Heart left ventricle (tissue), 16 donors: ENCODE results near the gene DTX3L. TPM values are rescaled to one million over a fixed set of nuclear protein-coding genes. Genes with fewer than 3 reads are reported as not detected.

Experiments
- ATAC-seq, 4 donors: fragments of 200-7000 bp; cut with Tn5 transposase; one replicate each; pipeline ENCODE4 v1.9.1; 2020 to 2022; ENCODE audit warnings: moderate library complexity in 4 of 4, mild to moderate bottlenecking in 3 of 4, moderate number of reproducible peaks in 1 of 4
- DNase-seq, 5 donors: peaks; one replicate each; pipeline ENCODE4 v3.0.0-alpha.2; 2020
- H3K27ac ChIP-seq, 12 donors: fragments of 200-600 bp; sonication (generic) in 4 of 12; one replicate each; pipeline versions ENCODE4 v1.5.0 to v1.8.0; 2016 to 2022; ENCODE audit warnings: mild to moderate bottlenecking in 2 of 12
- H3K27me3 ChIP-seq, 9 donors: fragments of 200-600 bp; sonication (generic) in 2 of 9; one replicate each; pipeline versions ENCODE4 v1.5.1 to v1.8.0; 2016 to 2022; ENCODE audit warnings: mild to moderate bottlenecking in 3 of 9
- H3K36me3 ChIP-seq, 9 donors: fragments of 200-600 bp; sonication (generic) in 2 of 9; one replicate each; pipeline versions ENCODE4 v1.5.0 to v1.8.0; 2018 to 2022; ENCODE audit warnings: mild to moderate bottlenecking in 2 of 9
- H3K4me1 ChIP-seq, 12 donors: fragments of 200-600 bp; sonication (generic) in 4 of 12; one replicate each; pipeline versions ENCODE4 v1.5.0 to v1.8.0; 2016 to 2022; ENCODE audit warnings: mild to moderate bottlenecking in 3 of 12
- H3K4me3 ChIP-seq, 12 donors: fragments of 200-600 bp; sonication (generic) in 4 of 12; one replicate each; pipeline versions ENCODE4 v1.5.0 to v1.8.0; 2017 to 2022; ENCODE audit warnings: mild to moderate bottlenecking in 9 of 12, moderate library complexity in 4 of 12
- H3K9me3 ChIP-seq, 12 donors: fragments of 200-600 bp; sonication (generic) in 4 of 12; one replicate each; pipeline versions ENCODE4 v1.5.0 to v1.8.0; 2016 to 2022; ENCODE audit warnings: mild to moderate bottlenecking in 1 of 12
- CTCF ChIP-seq, 12 donors: fragments of 200-600 bp; sonication (generic) in 4 of 12; IDR thresholded peaks; one replicate each; pipeline versions ENCODE4 v1.5.0 to v1.8.0; 2018 to 2022; ENCODE audit warnings: antibody characterized with exemption in 12 of 12, mild to moderate bottlenecking in 5 of 12
- POLR2A ChIP-seq, 2 donors: fragments of 450-650 bp; IDR thresholded peaks; one replicate each; pipeline ENCODE4 v1.6.1; 2017; ENCODE audit warnings: antibody characterized with exemption in 2 of 2, mild to moderate bottlenecking in 2 of 2, moderate library complexity in 2 of 2
- WGBS, 4 donors: extraction: QIAGEN DNeasy Blood & Tissue Kit in 2 of 4; methylation state at CpG; one replicate each; pipeline versions ENCODE4 v1.1.5 to v1.1.7; 2013 to 2018; 5-methylcytosine and 5-hydroxymethylcytosine counted together
- intact Hi-C, 10 donors: fragments of 100-400 bp; cut with DNase I; formaldehyde crosslinking; loops; one replicate each; pipeline versions ENCODE4 v1.11.1 to v1.14.2; 2022
- long read RNA-seq, 3 donors: library from polyadenylated mRNA; unstranded; transcript quantifications; one replicate each; pipeline ENCODE4 v2.0.0, GENCODE V29; 2020 to 2021
- polyA plus RNA-seq, 2 donors: library from polyadenylated mRNA; stranded (reverse); fragments of 200-250 nt; gene quantifications; one replicate each; pipeline ENCODE4 v1.2.3, GENCODE V29; 2013
- total RNA-seq, 9 donors: library from RNA; depleted of rRNA in 2 of 9; stranded (reverse); fragments of >200 nt in 2 of 9; fragmentation: NEBNext Ultra II Directional in 3 of 9; extraction: Animal tissue kit (Norgen Biotek cat#: 25700) in 3 of 9; gene quantifications; one replicate each; pipeline versions ENCODE4 v1.1.0 to v1.2.4, GENCODE V29; 2016 to 2023
- donor health status: ischemic (EF 13 %, LVEDD 7.1; RV severe dilation, severe dysfunction).
- donor health status: healthy with polysubstance abuse.
- donor health status: DM: no; HTN: yes; CAD: no.
- donor health status: DM: no; HTN: no; CAD: no.
- donor health status: ischemic (EF 25% LVEDD 6.9; RV normal size, moderate dysfunction).
- donor health status: ischemic (EF 25% LVEDD 5.7; RV mildly dilated, moderate dysfunction).
- donor health status: healthy.
- donor health status: DM: yes; HTN: yes; CAD: no.
- donor health status: ischemic (EF 35%, LVEDD 5.7; RV mildly dilated, moderate dysfunction).
- donor health status: nonischemic (EF 11% LVEDD 7.7; RV severe dilation, severe dysfunction).
- donor health status: DM: yes; HTN: yes; CAD: no.
- donor health status: PGD.
- donor health status: ischemic (EF 29% LVEDD 5.4; RV normal size, mild dysfunction).
- donor health status: nonischemic (EF 23%, LVEDD 6.1; RV moderate dilation, normal function).

The DTX3L gene
- total RNA-seq, result 10 to 100 TPM; 10.2 to 78.2 (median 13.4) TPM
- polyA plus RNA-seq, result 1 to 10 TPM; 4.8 to 5.7 TPM
- long read RNA-seq, donor 1, full-length matches to known transcripts, result 5 of 9 reads
- long read RNA-seq, donor 1, partial matches to known transcripts, result 0 of 9 reads
- long read RNA-seq, donor 1, other reads (novel, unspliced or antisense), result 4 of 9 reads
- long read RNA-seq, donor 2, full-length matches to known transcripts, result 7 of 12 reads
- long read RNA-seq, donor 2, partial matches to known transcripts, result 2 of 12 reads
- long read RNA-seq, donor 2, other reads (novel, unspliced or antisense), result 3 of 12 reads
- long read RNA-seq, donor 3, full-length matches to known transcripts, result 2 of 7 reads
- long read RNA-seq, donor 3, partial matches to known transcripts, result 0 of 7 reads
- long read RNA-seq, donor 3, other reads (novel, unspliced or antisense), result 5 of 7 reads

- H3K27me3 ChIP-seq, result no peaks in the 10 kb centered on the region
- H3K27ac ChIP-seq, result peak within 1 kb of the TSS; percentile 86 to 99 (median 94)
- peak; percentile 94 to 99 (median 99) for ATAC-seq
- 0 to 1% (median 0%) methylated on average over 41 to 56 of the region's 56 CpGs for WGBS, 4 donors
- intact Hi-C loops, result loop anchor here in 5 of 10 donors (1.0 to 5.0 kb wide), 3 partner anchors 113 to 118 kb away; partner anchors contain the start of gene PARP14 (in 1 of the 5)
- TF ChIP-seq POLR2A (IDR thresholded peaks at IDR 0.05), result peak in 1 of 2 donors; percentile 49
- no peak for TF ChIP-seq CTCF (IDR thresholded peaks at IDR 0.05)
- peak; percentile 89 to 92 (median 90) for DNase-seq
- no peaks in the 10 kb centered on the region for H3K9me3 ChIP-seq
- H3K4me1 ChIP-seq, result peaks cover 0 to 76% (median 22%) of the 10 kb centered on the region in 12 donors
- peak within 1 kb of the TSS; percentile 66 to 98 (median 76) for H3K4me3 ChIP-seq
- H3K36me3 ChIP-seq, result peaks cover 0 to 45% (median 38%) of the 10 kb centered on the region in 9 donors
Measured at GRCh38 chr3:122564155-122564912, at the start of gene DTX3L, which contains the start of gene PARP9. DTX3L (plus strand) TSS chr3:122564338; CDS start chr3:122564427, 89 bp downstream. PARP9 (minus strand) TSS chr3:122564300; CDS start chr3:122559620, 4,680 bp downstream.

- no peak for TF ChIP-seq CTCF (IDR thresholded peaks at IDR 0.05)
- no peak for TF ChIP-seq POLR2A (IDR thresholded peaks at IDR 0.05)
- Histone ChIP-seq H3K27ac (peak overlapping the region in 11 of 12 donors; percentile 92 to 99 (median 97)), H3K36me3 (no peaks in the 10 kb centered on the region), H3K4me1 (peaks cover 0 to 43% (median 30%) of the 10 kb centered on the region in 12 donors), H3K9me3 (peaks cover 0 to 3% (median 0%) of the 10 kb centered on the region in 12 donors), H3K4me3 (peak overlapping the region in 11 of 12 donors; percentile 55 to 93 (median 87)), H3K27me3 (no peaks in the 10 kb centered on the region)
- no peak for DNase-seq
- intact Hi-C loops, result loop anchor here in 3 of 10 donors (2.0 to 10.0 kb wide), 3 partner anchors 44 to 60 kb away; no protein-coding TSS in a partner anchor
- ATAC-seq, result no peak
- 36 to 38% (median 37%) methylated on average over 19 of the region's 19 CpGs for WGBS, 4 donors
Measured at GRCh38 chr3:122515020-122515468, 49.1 kb upstream of the DTX3L start.

- Histone ChIP-seq H3K4me1 (peaks cover 0 to 35% (median 26%) of the 10 kb centered on the region in 12 donors), H3K27me3 (no peaks in the 10 kb centered on the region), H3K9me3 (no peaks in the 10 kb centered on the region), H3K4me3 (no peak overlapping the region), H3K36me3 (no peaks in the 10 kb centered on the region), H3K27ac (no peak overlapping the region)
- DNase-seq, result no peak
- intact Hi-C loops, result loop anchor here in 3 of 10 donors (2.0 to 10.0 kb wide), 3 partner anchors 43 to 61 kb away; no protein-coding TSS in a partner anchor
- ATAC-seq, result no peak
- TF ChIP-seq POLR2A (IDR thresholded peaks at IDR 0.05) (no peak), CTCF (IDR thresholded peaks at IDR 0.05) (no peak)
- WGBS, 4 donors, result 93 to 97% (median 97%) methylated on average over 3 of the region's 3 CpGs
Measured at GRCh38 chr3:122515870-122516269, 48.3 kb upstream of the DTX3L start.
